ENCODE data around the gene URAD. TPM values are rescaled to one million over a fixed set of nuclear protein-coding genes. Genes with fewer than 3 reads are reported as not detected.

The URAD gene
- total RNA-seq, 2 donors from 2014 or later: 26.9 to 40.7 TPM

GRCh38 chr13:27928805-27929753 lies 59.4 kb downstream of the URAD start:
- DNase-seq: no peak
- no peaks in the 10 kb centered on the region for H3K36me3 ChIP-seq
- H3K9ac ChIP-seq (ENCODE audit: low read depth in 2 of 2, low read length in 2 of 2): no peak overlapping the region
- no peak for TF ChIP-seq CTCF (IDR thresholded peaks at IDR 0.05)
- peaks cover 68% of the 10 kb centered on the region for H3K27me3 ChIP-seq
- no peak overlapping the region for H3K4me3 ChIP-seq
- no peak overlapping the region for H3K27ac ChIP-seq
- no peaks in the 10 kb centered on the region for H3K4me1 ChIP-seq
- H3K9me3 ChIP-seq: no peaks in the 10 kb centered on the region
- intact Hi-C loops (cut with DNase I): no loop called here

GRCh38 chr13:27928353-27928804 lies 60.1 kb downstream of the URAD start:
- Histone ChIP-seq H3K36me3 (no peaks in the 10 kb centered on the region), H3K9ac (ENCODE audit: low read depth in 2 of 2, low read length in 2 of 2) (no peak overlapping the region), H3K27ac (no peak overlapping the region), H3K27me3 (peaks cover 75% of the 10 kb centered on the region), H3K9me3 (no peaks in the 10 kb centered on the region), H3K4me3 (no peak overlapping the region), H3K4me1 (no peaks in the 10 kb centered on the region)
- intact Hi-C loops (cut with DNase I): no loop called here
- no peak for TF ChIP-seq CTCF (IDR thresholded peaks at IDR 0.05)
- DNase-seq: no peak

Other genes with a start within 250 kb of the URAD start
- not detected for gene GSX1, start 196.2 kb downstream of the URAD start, total RNA-seq
- gene PDX1, start 68.7 kb downstream of the URAD start, total RNA-seq: under 1 TPM; 0.35 to 0.54 TPM
- gene CDX2, start 19.4 kb downstream of the URAD start, total RNA-seq: 100 to 1,000 TPM; 271 to 391 TPM
- gene FLT3, start 111.9 kb upstream of the URAD start, total RNA-seq: under 1 TPM in 1 of 2 donors, not detected in 1; 0.19 TPM
- 10 to 100 TPM; 29.3 to 38.7 TPM for gene PAN3, start 149.9 kb upstream of the URAD start, total RNA-seq

Measured in colonic mucosa (tissue), 4 donors.